H9 (cell line): ENCODE measurements around the gene OR6K3. TPM values are rescaled to one million over a fixed set of nuclear protein-coding genes. Genes with fewer than 3 reads are reported as not detected.

Experiments used
- DNase-seq: peaks from one replicate; pipeline ENCODE4 v3.0.0-alpha.2; 2017
- H2AFZ ChIP-seq: one replicate; pipeline ENCODE4 v1.6.1; 2013; ENCODE audit warnings: mild to moderate bottlenecking, low read length, control low read depth, moderate library complexity
- H2AK5ac ChIP-seq: 2 replicates; pipeline ENCODE4 v1.6.1; 2013; ENCODE audit warnings: low read length, control low read depth, mixed read lengths; ENCODE audit not compliant: insufficient read length
- H2BK120ac ChIP-seq: one replicate; pipeline ENCODE4 v1.6.1; 2013; ENCODE audit warnings: low read depth, mild to moderate bottlenecking, low read length, control low read depth, inconsistent platforms; ENCODE audit not compliant: poor library complexity, severe bottlenecking
- H2BK12ac ChIP-seq: 2 replicates; pipeline ENCODE4 v1.6.1; 2013; ENCODE audit warnings: low read length, control low read depth, mixed read lengths, low read depth; ENCODE audit not compliant: insufficient read length
- H2BK15ac ChIP-seq: 2 replicates; pipeline ENCODE4 v1.6.1; 2013; ENCODE audit warnings: low read depth, low read length, control low read depth
- H2BK20ac ChIP-seq: one replicate; pipeline ENCODE4 v1.6.1; 2013; ENCODE audit warnings: low read depth, mild to moderate bottlenecking, low read length, control low read depth, inconsistent platforms; ENCODE audit not compliant: poor library complexity, severe bottlenecking
- H2BK5ac ChIP-seq: 2 replicates; pipeline ENCODE4 v1.6.1; 2013; ENCODE audit warnings: low read length, control low read depth, mixed read lengths; ENCODE audit not compliant: insufficient read length
- H3K14ac ChIP-seq: 2 replicates; pipeline ENCODE4 v1.6.1; 2013; ENCODE audit warnings: low read length, control low read depth; ENCODE audit not compliant: insufficient read depth
- H3K18ac ChIP-seq: 2 replicates; pipeline ENCODE4 v1.6.1; 2013; ENCODE audit warnings: low read depth, mild to moderate bottlenecking, mixed read lengths, low read length, control low read depth; ENCODE audit not compliant: insufficient read length
- H3K23ac ChIP-seq: 2 replicates; pipeline ENCODE4 v1.6.1; 2013; ENCODE audit warnings: low read length, control low read depth, mixed read lengths, low read depth; ENCODE audit not compliant: insufficient read length
- H3K23me2 ChIP-seq: 2 replicates; pipeline ENCODE4 v1.6.1; 2013; ENCODE audit warnings: low read depth, mild to moderate bottlenecking, mixed read lengths, low read length, control low read depth; ENCODE audit not compliant: insufficient read length, poor library complexity, severe bottlenecking
- H3K27ac ChIP-seq: 2 replicates; pipeline ENCODE4 v1.5.1; 2013; ENCODE audit warnings: low read length, control low read depth, mixed read lengths, low read depth; ENCODE audit not compliant: insufficient read length
- H3K27me3 ChIP-seq: 2 replicates; pipeline ENCODE4 v1.6.1; 2013; ENCODE audit warnings: low read length, control low read depth, inconsistent platforms; ENCODE audit not compliant: insufficient read depth
- H3K4ac ChIP-seq: 2 replicates; pipeline ENCODE4 v1.6.1; 2013; ENCODE audit warnings: low read depth, mild to moderate bottlenecking, control low read depth, inconsistent platforms, low read length, moderate library complexity
- H3K4me1 ChIP-seq: 2 replicates; pipeline ENCODE4 v1.6.1; 2013; ENCODE audit warnings: low read length, control low read depth, inconsistent platforms; ENCODE audit not compliant: insufficient read depth
- H3K4me2 ChIP-seq: 2 replicates; pipeline ENCODE4 v1.6.1; 2013; ENCODE audit warnings: low read length, control low read depth, mixed read lengths; ENCODE audit not compliant: insufficient read length, insufficient read depth
- H3K56ac ChIP-seq: 2 replicates; pipeline ENCODE4 v1.6.1; 2013; ENCODE audit warnings: low read depth, mild to moderate bottlenecking, mixed read lengths, low read length, control low read depth; ENCODE audit not compliant: insufficient read length
- H3K79me1 ChIP-seq: 2 replicates; pipeline ENCODE4 v1.6.1; 2013; ENCODE audit warnings: low read depth, mild to moderate bottlenecking, moderate library complexity, low read length, control low read depth, inconsistent platforms; ENCODE audit not compliant: insufficient read depth, poor library complexity, severe bottlenecking
- H3K79me2 ChIP-seq: 2 replicates; pipeline ENCODE4 v1.6.1; 2013; ENCODE audit warnings: low read length, control low read depth, inconsistent platforms; ENCODE audit not compliant: insufficient read depth
- H3K9ac ChIP-seq: 2 replicates; pipeline ENCODE4 v1.6.1; 2013; ENCODE audit warnings: low read length, control low read depth, mixed read lengths; ENCODE audit not compliant: insufficient read length; ENCODE audit errors: extremely low read depth
- H3K9me3 ChIP-seq: one replicate; pipeline ENCODE4 v1.6.1; 2013; ENCODE audit warnings: low read depth, low read length, inconsistent platforms; ENCODE audit not compliant: control insufficient read depth
- H3T11ph ChIP-seq: one replicate; pipeline ENCODE4 v1.6.1; 2013; ENCODE audit warnings: mild to moderate bottlenecking, low read length, control low read depth, inconsistent platforms
- H4K20me1 ChIP-seq: one replicate; pipeline ENCODE4 v1.6.1; 2013; ENCODE audit not compliant: control insufficient read depth, insufficient read length, insufficient read depth
- H4K5ac ChIP-seq: 2 replicates; pipeline ENCODE4 v1.6.1; 2013; ENCODE audit warnings: low read depth, mild to moderate bottlenecking, mixed read lengths, low read length, control low read depth; ENCODE audit not compliant: insufficient read length
- H4K8ac ChIP-seq: replicated peaks from 2 replicates; pipeline ENCODE4 v1.6.1; 2013; ENCODE audit warnings: low read length, control low read depth, mixed read lengths, low read depth; ENCODE audit not compliant: insufficient read length
- H4K91ac ChIP-seq: 2 replicates; pipeline ENCODE4 v1.6.1; 2013; ENCODE audit warnings: low read depth, mild to moderate bottlenecking, moderate library complexity, mixed read lengths, low read length, control low read depth; ENCODE audit not compliant: insufficient read length
- H3K27ac Mint-ChIP-seq, 3 experiments: 2 replicates in 2 of 3; 3 replicates in 1 of 3; pipeline ENCODE4 v1.8.0; 2020 to 2021; ENCODE audit warnings: mixed read lengths in 3 of 3, mild to moderate bottlenecking in 1 of 3, moderate library complexity in 1 of 3
- H3K27me3 Mint-ChIP-seq: 2 replicates; pipeline ENCODE4 v1.8.0; 2021; ENCODE audit warnings: low read depth, mild to moderate bottlenecking, moderate library complexity, mixed read lengths
- H3K36me3 Mint-ChIP-seq, 3 experiments: 2 replicates in 2 of 3; 3 replicates in 1 of 3; pipeline ENCODE4 v1.8.0; 2020 to 2021; ENCODE audit warnings: low read depth in 3 of 3, mixed read lengths in 3 of 3; ENCODE audit not compliant: insufficient read depth in 1 of 3
- H3K4me1 Mint-ChIP-seq, 2 experiments: 2 replicates each; pipeline ENCODE4 v1.8.0; 2020; ENCODE audit warnings: mixed read lengths in 2 of 2
- H3K4me3 Mint-ChIP-seq, 2 experiments: 2 replicates in 1 of 2; 3 replicates in 1 of 2; pipeline ENCODE4 v1.8.0; 2020 to 2021; ENCODE audit warnings: mild to moderate bottlenecking in 2 of 2, mixed read lengths in 2 of 2, moderate library complexity in 1 of 2
- H3K9me3 Mint-ChIP-seq, 2 experiments: 2 replicates in 1 of 2; 3 replicates in 1 of 2; pipeline ENCODE4 v1.8.0; 2020; ENCODE audit warnings: mild to moderate bottlenecking in 2 of 2, mixed read lengths in 2 of 2, moderate library complexity in 1 of 2
- CTCF ChIP-seq: fragments of 200-600 bp; sonication (generic); conservative IDR thresholded peaks from 3 replicates; pipeline ENCODE4 v1.8.0; 2021; ENCODE audit warnings: antibody characterized with exemption, mild to moderate bottlenecking
- WGBS: extraction: QIAGEN DNeasy Blood & Tissue Kit; methylation state at CpG from one replicate; pipeline ENCODE4 v1.1.7; 2013; ENCODE audit warnings: missing lambda C conversion rate, low lambda C conversion rate, mixed read lengths; ENCODE audit not compliant: insufficient read length; ENCODE audit errors: extremely low coverage; 5-methylcytosine and 5-hydroxymethylcytosine counted together
- total RNA-seq: library from RNA; stranded (reverse); gene quantifications from 2 replicates; pipeline ENCODE4 v1.2.1, GENCODE V29; 2021

Gene OR6K3
- total RNA-seq, 1 experiment from 2014 or later: not detected

DNA sequence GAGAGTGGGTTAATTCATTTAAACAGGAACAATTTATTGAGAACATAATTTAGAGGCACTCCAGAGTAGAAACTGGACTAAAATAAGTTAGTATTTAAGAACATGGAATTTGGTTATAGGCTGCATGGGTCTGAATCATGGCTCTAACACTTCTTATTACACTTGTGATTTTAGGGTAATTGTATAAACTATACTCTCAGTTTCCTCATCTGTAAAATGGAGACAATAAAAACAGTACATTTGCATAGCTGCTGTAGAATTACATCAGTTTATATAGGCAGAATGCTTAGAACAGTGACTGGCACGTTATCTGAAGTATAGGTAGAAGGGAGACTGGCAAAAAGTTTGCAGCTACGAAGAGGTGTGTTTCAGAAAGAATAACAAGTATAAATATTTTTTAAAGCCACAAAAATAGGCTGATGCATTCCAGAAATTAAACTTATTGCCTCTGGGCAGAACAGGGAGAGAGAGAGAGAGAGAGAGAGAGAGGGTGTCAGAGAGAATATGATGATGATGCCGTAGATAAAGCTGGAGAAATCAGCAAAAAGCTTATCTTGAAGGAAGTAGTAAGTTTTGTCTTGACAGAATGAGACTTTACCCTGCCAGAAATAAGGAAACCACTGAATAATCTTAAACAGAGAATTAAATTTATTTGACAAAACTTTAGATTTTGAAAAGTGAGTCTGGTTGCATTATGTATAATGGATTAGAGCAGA lies 8.1 kb upstream of the OR6K3 start:
- TF ChIP-seq CTCF: no peak
- H3K27me3 Mint-ChIP-seq: no peaks in the 10 kb centered on the region; the same call in 1 of the 2 replicates
- H3K27me3 ChIP-seq: no peaks in the 10 kb centered on the region
- no peaks in the 10 kb centered on the region for H3K4me1 ChIP-seq
- no peak overlapping the region for H4K8ac ChIP-seq
- no peak overlapping the region for H2BK5ac ChIP-seq
- no peaks in the 10 kb centered on the region for H3K36me3 Mint-ChIP-seq
- no peak overlapping the region for H4K91ac ChIP-seq
- H3K4ac ChIP-seq: no peak overlapping the region
- no peaks in the 10 kb centered on the region for H3K4me1 Mint-ChIP-seq
- H4K20me1 ChIP-seq: no peaks in the 10 kb centered on the region
- H2AK5ac ChIP-seq: no peak overlapping the region
- H3K4me3 Mint-ChIP-seq: no peak overlapping the region
- H3K23ac ChIP-seq: no peak overlapping the region
- H3K79me2 ChIP-seq: no peaks in the 10 kb centered on the region
- no peak overlapping the region for H3K9ac ChIP-seq
- no peak overlapping the region for H2BK120ac ChIP-seq
- H3K14ac ChIP-seq: no peak overlapping the region
- no peak overlapping the region for H2BK15ac ChIP-seq
- H3K27ac ChIP-seq: no peak overlapping the region
- no peaks in the 10 kb centered on the region for H3K9me3 Mint-ChIP-seq
- no peak overlapping the region for H2BK12ac ChIP-seq
- no peak overlapping the region for H3K27ac Mint-ChIP-seq
- no peak overlapping the region for H3K56ac ChIP-seq
- DNase-seq: no peak
- no peaks in the 10 kb centered on the region for H3K79me1 ChIP-seq
- no CpG with 5 or more reads among the region's 3 CpGs for WGBS
- no peak overlapping the region for H2AFZ ChIP-seq
- H3K4me2 ChIP-seq: no peak overlapping the region
- no peak overlapping the region for H4K5ac ChIP-seq
- no peak overlapping the region for H3T11ph ChIP-seq
- H3K9me3 ChIP-seq: no peaks in the 10 kb centered on the region
- H3K18ac ChIP-seq: no peak overlapping the region
- H3K23me2 ChIP-seq: no peaks in the 10 kb centered on the region
- no peak overlapping the region for H2BK20ac ChIP-seq
